NCI-H1694 treated with DMSO at 0.1 percent for 48 hours (cell line): Measurements from ENCODE around the gene SPOCK1.

ENCODE experiments used
- DNase-seq: peaks from one replicate; lab custom pipeline; 2025; lab: John Stamatoyannopoulos, UW

The SPOCK1 gene

GRCh38 chr5:137292461-137293027, 206.6 kb downstream of the SPOCK1 start:
- DNase-seq: no peak

GRCh38 chr5:137291436-137291835, 207.7 kb downstream of the SPOCK1 start:
- no peak for DNase-seq

GRCh38 chr5:137291031-137291430, 208.1 kb downstream of the SPOCK1 start:
- no peak for DNase-seq

GRCh38 chr5:137290373-137290772, 208.8 kb downstream of the SPOCK1 start:
- no peak for DNase-seq

- no peak for DNase-seq
These were observed 209.3 kb downstream of the SPOCK1 start for GRCh38 chr5:137289856-137290255.

- DNase-seq: no peak
These were observed 211.6 kb downstream of the SPOCK1 start for GRCh38 chr5:137287569-137287968.

GRCh38 chr5:137286025-137286610, 213.0 kb downstream of the SPOCK1 start:
- no peak for DNase-seq

GRCh38 chr5:137283801-137284200, 215.3 kb downstream of the SPOCK1 start:
- no peak for DNase-seq

GRCh38 chr5:137282216-137282615, 216.9 kb downstream of the SPOCK1 start:
- DNase-seq: no peak

GRCh38 chr5:137281201-137281600, 217.9 kb downstream of the SPOCK1 start:
- DNase-seq: no peak

- DNase-seq: no peak
These were observed 218.5 kb downstream of the SPOCK1 start for GRCh38 chr5:137280656-137281055.

GRCh38 chr5:137279521-137280231, 219.4 kb downstream of the SPOCK1 start:
- DNase-seq: no peak

- no peak for DNase-seq
These were observed 220.7 kb downstream of the SPOCK1 start for GRCh38 chr5:137278476-137278875.

GRCh38 chr5:137275083-137275482, 224.0 kb downstream of the SPOCK1 start:
- no peak for DNase-seq

- no peak for DNase-seq
These were observed 225.6 kb downstream of the SPOCK1 start for GRCh38 chr5:137273511-137273910.

- DNase-seq: no peak
These were observed 226.3 kb downstream of the SPOCK1 start for GRCh38 chr5:137272831-137273230.

GRCh38 chr5:137269946-137270345, 229.2 kb downstream of the SPOCK1 start:
- no peak for DNase-seq

GRCh38 chr5:137269274-137269673, 229.9 kb downstream of the SPOCK1 start:
- no peak for DNase-seq

- DNase-seq: no peak
These were observed 230.5 kb downstream of the SPOCK1 start for GRCh38 chr5:137268646-137269045.

- DNase-seq: no peak
These were observed 232.9 kb downstream of the SPOCK1 start for GRCh38 chr5:137266186-137266585.

GRCh38 chr5:137265457-137265856, 233.7 kb downstream of the SPOCK1 start:
- DNase-seq: no peak

GRCh38 chr5:137264573-137264972, 234.6 kb downstream of the SPOCK1 start:
- no peak for DNase-seq

GRCh38 chr5:137264041-137264440, 235.1 kb downstream of the SPOCK1 start:
- DNase-seq: no peak
